ENCODE results near the gene STAMBPL1.

The STAMBPL1 gene

DNA sequence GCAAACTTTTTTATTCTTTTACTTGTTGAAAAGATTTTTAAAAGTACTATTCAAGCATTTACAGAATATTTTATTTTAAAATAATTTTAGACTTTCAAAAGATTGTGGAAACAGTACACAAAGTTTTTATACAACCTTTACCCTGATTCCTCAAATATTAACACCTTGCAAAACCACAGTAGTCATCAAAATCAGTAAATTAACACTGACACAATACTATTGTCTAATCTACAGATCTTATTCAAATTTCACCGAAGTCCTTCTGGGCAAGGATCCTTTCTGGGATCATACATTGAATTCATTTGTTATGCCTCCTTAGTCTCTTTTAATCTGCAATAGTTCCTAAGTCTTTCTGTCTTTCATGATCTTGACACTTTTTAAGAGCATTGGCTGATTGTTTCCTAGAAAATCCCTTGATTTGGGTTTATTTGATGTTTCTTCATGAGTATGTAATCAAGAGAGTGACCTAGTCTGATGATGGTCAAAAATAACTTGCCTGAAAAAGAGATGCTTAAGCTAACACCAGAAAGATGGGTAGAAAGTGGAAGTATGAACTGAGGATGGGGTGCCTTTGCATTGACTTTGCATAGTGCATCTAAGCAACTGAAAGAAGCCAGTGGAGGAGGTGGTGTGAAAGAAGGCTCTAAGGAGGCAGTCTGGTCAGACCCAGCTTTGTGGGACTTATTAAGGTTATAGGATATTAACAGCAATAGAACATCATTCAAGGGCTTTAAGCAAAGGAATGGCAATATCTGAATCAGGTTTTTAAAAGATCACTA lies 9.7 kb downstream of the STAMBPL1 start:
- in situ Hi-C loops (cut with MboI; ENCODE audit: low sequenced_read_pairs) = no loop called here

- in situ Hi-C loops (cut with MboI; ENCODE audit: low sequenced_read_pairs) = no loop called here
These were observed 10.8 kb downstream of the STAMBPL1 start for GRCh38 chr10:88890681-88891381.

GRCh38 chr10:88892222-88892967 lies 12.3 kb downstream of the STAMBPL1 start:
- in situ Hi-C loops (cut with MboI; ENCODE audit: low sequenced_read_pairs) = no loop called here

- in situ Hi-C loops (cut with MboI; ENCODE audit: low sequenced_read_pairs) = no loop called here
These were observed 13.6 kb downstream of the STAMBPL1 start for GRCh38 chr10:88893611-88894010.

DNA sequence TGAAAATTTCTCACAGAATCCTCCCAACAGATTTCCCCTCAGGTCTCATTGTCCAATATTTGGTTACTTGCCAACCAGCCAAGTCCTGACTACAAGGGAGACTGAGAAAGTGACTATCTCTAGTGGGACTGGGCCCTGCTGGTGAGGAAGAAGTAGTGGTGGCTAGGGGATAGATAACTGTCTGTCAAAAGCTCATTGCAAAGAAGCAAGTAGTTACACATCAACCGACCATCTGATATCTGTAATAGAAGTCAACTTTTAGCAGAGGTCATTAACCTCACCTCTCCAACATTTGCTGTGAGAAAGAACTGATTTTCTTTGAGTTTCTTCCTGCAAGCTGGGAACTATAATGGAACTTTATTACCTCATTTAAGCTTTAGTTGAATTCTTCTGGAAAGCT lies 15.2 kb downstream of the STAMBPL1 start:
- in situ Hi-C loops (cut with MboI; ENCODE audit: low sequenced_read_pairs) = no loop called here

GRCh38 chr10:88896372-88896993 lies 16.4 kb downstream of the STAMBPL1 start:
- in situ Hi-C loops (cut with MboI; ENCODE audit: low sequenced_read_pairs) = no loop called here

DNA sequence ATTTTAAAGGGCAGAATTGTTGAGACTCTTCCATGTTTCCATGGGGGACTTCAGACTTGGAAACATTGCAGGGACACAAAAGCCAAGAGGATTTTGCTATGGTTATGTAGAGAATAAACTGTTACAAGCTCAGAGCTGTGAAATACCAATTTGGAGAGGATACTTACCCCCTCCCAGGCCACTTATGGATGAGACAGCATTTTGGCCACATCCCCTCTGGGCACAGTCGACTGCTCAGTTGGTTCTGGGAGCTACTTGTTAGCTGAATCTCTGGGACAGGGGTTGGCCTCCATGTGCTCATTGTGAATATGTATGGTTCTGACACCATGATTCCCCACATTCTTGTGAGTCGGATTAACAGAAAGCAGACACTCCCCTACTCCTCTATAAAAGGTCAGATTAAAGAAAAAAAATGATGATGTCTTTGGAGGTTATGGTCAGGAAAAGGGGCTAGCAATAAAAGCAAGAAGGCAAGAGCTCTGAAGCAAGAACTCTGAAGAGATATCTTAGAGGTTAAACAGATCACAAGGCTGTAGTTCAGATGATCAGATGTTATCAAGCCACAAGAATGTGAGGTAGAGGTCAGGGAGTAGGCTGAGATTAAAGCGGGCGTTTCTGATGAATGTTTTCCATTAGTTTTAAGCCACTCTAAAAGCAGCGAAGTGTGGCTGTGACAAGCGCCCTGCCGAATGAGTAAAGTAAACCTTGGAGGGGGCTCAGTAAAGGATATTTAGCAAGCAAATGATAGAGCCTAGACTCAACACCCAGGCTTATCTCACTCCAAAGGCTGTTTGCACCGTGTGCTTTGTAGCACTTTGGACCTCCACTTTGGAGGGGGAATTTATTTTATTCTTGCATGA lies 17.2 kb downstream of the STAMBPL1 start:
- in situ Hi-C loops (cut with MboI; ENCODE audit: low sequenced_read_pairs) = no loop called here

DNA sequence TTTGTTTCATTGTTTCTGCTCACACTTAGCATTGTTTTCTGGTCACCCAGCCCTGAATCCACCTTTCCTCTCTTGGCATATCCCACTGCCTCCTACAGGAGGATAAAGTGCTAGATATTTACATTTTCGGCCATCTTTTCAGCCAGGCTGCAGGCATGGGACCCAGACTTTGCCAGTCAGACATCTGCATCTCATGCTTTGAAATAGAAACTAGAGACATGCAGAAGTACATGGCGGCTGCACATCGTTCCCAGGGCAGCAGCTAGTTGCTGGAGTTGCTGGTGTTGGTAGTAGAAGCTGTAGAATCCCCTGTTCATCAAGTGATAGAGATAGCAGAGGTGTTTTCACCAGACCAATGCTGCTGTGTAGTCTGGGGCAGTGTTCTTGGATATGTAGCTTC lies 18.7 kb downstream of the STAMBPL1 start:
- in situ Hi-C loops (cut with MboI; ENCODE audit: low sequenced_read_pairs) = no loop called here

- in situ Hi-C loops (cut with MboI; ENCODE audit: low sequenced_read_pairs) = no loop called here
These were observed 19.8 kb downstream of the STAMBPL1 start for GRCh38 chr10:88899886-88900285.

- in situ Hi-C loops (cut with MboI; ENCODE audit: low sequenced_read_pairs) = no loop called here
These were observed 21.4 kb downstream of the STAMBPL1 start for GRCh38 chr10:88901206-88901983.

DNA sequence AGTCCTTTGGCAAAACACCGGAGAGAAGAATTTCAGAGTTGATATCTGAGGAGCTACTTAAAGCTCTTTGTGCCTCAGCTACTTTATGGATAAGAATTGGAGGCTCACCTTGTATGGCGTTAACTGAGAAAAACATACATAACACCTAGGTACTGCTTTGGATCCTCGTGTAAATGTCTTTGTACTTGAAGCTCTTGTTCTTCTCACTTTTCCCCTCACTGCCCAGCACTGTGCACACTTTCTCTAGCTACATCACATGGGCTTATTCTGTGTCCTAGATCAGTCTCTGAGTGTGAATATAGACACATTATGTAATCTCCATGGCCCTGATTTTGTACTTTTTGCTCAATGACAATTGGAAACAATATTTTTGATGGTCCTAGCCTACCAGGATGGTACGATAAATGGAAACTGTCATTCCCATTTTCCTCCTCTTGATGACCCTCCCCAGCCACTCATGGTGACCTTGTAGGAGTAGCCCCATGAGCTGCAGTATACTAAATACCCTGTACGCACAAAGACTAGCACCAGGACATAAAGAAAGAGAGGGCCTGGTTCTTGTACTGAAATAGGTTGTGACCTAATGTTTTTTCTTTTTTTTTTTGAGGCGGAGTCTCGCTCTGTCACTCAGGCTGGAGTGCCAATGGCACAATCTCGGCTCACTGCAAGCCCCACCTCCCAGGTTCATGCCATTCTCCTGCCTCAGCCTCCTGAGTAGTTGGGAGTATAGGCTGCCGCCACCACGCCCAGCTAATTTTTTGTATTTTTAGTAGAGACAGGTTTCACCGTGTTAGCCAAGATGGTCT lies 22.1 kb downstream of the STAMBPL1 start:
- in situ Hi-C loops (cut with MboI; ENCODE audit: low sequenced_read_pairs) = no loop called here

DNA sequence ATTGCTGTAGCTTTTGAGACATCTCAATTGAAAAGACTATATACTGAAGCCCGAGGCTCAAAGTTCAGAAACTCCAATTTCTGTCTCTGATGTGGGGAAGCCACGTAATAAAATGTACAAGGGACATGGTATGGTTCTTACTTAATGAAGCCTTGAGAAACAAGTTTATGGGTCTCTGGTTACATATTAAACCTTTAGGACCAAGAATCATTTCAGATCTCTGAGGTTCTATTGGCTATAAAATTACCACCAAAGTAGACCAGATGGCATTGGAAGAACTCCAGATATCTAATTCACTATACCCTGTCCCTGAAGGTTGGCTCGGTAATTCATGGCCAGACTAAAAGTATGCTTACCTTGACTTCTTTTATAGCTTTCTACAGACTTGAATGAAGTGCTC lies 23.7 kb downstream of the STAMBPL1 start:
- in situ Hi-C loops (cut with MboI; ENCODE audit: low sequenced_read_pairs) = no loop called here

- in situ Hi-C loops (cut with MboI; ENCODE audit: low sequenced_read_pairs) = no loop called here
These were observed 26.9 kb downstream of the STAMBPL1 start for GRCh38 chr10:88906921-88907320.

- in situ Hi-C loops (cut with MboI; ENCODE audit: low sequenced_read_pairs) = no loop called here
These were observed 28.1 kb downstream of the STAMBPL1 start for GRCh38 chr10:88908194-88908593.

DNA sequence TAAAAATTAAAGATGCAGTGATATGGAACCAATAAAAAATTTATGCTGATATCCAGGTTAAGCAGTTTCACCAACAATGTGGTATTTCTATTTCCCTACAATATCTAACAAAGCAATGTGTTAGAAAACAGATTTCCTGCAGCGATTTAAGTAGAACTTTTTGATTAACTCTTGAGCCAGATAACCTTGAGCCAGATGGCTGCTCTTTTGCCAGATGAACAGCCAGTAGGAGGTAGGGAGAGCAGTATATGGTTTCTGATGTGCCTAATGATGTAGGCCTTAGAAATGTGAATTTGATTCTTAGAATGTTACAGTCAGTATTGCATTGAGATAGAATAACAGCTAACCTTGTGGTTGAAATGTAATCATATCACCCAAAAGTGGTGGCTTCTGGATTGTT lies 31.1 kb downstream of the STAMBPL1 start:
- in situ Hi-C loops (cut with MboI; ENCODE audit: low sequenced_read_pairs) = no loop called here

DNA sequence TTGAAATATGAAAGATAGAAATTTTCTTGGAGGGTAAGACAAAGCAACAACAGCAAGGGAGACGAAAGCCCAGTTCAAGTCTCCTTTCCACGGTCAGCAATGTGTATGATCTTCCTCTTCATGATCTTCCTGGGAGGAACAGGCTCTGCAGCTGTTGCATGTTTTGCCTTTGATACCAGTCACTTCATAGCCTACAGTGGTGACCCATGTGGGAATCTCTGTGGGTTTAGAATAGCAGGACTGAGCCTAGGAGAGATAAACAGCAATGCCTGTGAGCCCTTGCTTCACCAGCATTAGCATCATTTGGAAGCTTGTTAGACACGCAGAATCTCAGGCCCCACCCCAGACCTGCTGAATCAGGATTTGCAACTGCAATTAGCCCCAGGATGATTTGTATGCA lies 31.8 kb downstream of the STAMBPL1 start:
- in situ Hi-C loops (cut with MboI; ENCODE audit: low sequenced_read_pairs) = no loop called here

DNA sequence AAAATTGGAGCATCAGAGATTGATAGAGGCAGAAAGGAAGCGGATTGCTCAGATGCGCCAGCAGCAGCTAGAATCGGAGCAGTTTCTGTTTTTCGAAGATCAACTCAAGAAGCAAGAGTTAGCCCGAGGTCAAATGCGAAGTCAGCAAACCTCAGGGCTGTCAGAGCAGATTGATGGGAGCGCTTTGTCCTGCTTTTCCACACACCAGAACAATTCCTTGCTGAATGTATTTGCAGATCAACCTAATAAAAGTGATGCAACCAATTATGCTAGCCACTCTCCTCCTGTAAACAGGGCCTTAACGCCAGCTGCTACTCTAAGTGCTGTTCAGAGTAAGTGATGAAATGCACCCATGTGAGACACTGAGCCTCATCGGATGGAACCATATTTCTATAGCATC lies 33.1 kb downstream of the STAMBPL1 start:
- in situ Hi-C loops (cut with MboI; ENCODE audit: low sequenced_read_pairs) = no loop called here

DNA sequence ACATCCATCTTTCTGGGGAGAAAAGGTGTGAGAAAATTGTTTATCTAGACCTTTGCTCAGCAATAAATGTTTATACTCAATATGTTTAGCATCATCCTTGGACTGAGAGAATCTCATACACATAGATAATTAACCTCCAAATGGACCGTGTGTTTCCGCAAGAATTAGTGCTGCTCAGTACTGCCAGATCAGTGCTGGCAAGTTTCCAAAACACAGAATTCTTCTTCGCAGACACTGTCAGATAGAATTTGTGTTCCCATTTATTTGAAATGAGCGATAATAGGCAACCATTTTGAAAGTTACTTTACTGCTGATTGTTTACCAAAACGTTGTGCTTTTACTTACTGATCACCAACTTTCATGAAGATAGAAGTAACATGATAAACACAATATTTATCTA lies 33.7 kb downstream of the STAMBPL1 start:
- in situ Hi-C loops (cut with MboI; ENCODE audit: low sequenced_read_pairs) = no loop called here

DNA sequence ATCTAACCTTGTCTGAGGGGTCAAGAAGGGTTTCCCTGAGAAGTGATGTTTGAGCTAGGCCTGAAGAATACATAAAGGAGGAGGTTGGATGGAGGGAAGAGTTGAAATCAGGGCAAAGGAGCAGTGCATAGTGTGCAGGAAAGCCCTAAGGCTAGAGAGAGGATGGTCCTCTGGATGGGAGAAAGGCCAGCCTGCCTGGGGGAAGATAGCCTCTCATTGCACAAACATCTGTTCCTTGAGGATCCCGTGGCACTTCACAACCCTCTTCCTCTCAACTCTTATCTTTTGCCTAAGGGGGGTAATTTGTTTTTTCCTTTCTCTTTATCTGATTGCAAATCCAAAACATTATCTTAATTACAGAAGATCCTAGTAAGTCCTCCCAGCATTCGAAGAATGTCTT lies 35.7 kb downstream of the STAMBPL1 start:
- in situ Hi-C loops (cut with MboI; ENCODE audit: low sequenced_read_pairs) = no loop called here
